Measurements from ENCODE around the gene HSPG2. TPM values are rescaled to one million over a fixed set of nuclear protein-coding genes. Genes with fewer than 3 reads are reported as not detected.
"Not testable (repeated sequence)": the region's sequence is repeated elsewhere in the genome, so short reads cannot be mapped to it uniquely, and the experiment has no call there.

HSPG2 gene
- total RNA-seq, result 100 to 1,000 TPM; 684 to 846 TPM

GRCh38 chr1:21937034-21937371 lies at the start of gene HSPG2:
Gene HSPG2, minus strand, starts transcription at chr1:21937310. Its CDS starts 93 bp downstream, at chr1:21937217.
- Histone ChIP-seq H3K4me3 (peak within 1 kb of the TSS; percentile 75), H3K36me3 (no peaks in the 10 kb centered on the region), H3K9me3 (no peaks in the 10 kb centered on the region), H3K27me3 (replicated peaks; ENCODE audit: insufficient read depth) (no peaks in the 10 kb centered on the region), H3K27ac (peak within 1 kb of the TSS; percentile 95 to 99), H3K4me1 (ENCODE audit: control insufficient read depth in 1 of 2, low read depth in 2 of 2) (peaks cover 31 to 83% of the 10 kb centered on the region in 2 donors)
- ATAC-seq (ENCODE audit: insufficient number of reproducible peaks, low FRiP score, low read depth) (no peak), DNase-seq (ENCODE audit: low spot score) (no peak)
- no peak for TF ChIP-seq CTCF (IDR thresholded peaks at IDR 0.05)

GRCh38 chr1:21986386-21986785 lies 49.3 kb upstream of the HSPG2 start:
- H3K27ac ChIP-seq; H3K27me3 ChIP-seq (replicated peaks; ENCODE audit: insufficient read depth); H3K4me3 ChIP-seq; H3K36me3 ChIP-seq; DNase-seq (ENCODE audit: low spot score); H3K9me3 ChIP-seq; H3K4me1 ChIP-seq (ENCODE audit: control insufficient read depth in 1 of 2, low read depth in 2 of 2); ATAC-seq (ENCODE audit: insufficient number of reproducible peaks, low FRiP score, low read depth): not testable (repeated sequence)

GRCh38 chr1:21985893-21986292 lies 48.8 kb upstream of the HSPG2 start:
- H3K36me3 ChIP-seq; ATAC-seq (ENCODE audit: insufficient number of reproducible peaks, low FRiP score, low read depth); H3K27me3 ChIP-seq (replicated peaks; ENCODE audit: insufficient read depth); H3K9me3 ChIP-seq; H3K4me3 ChIP-seq; H3K27ac ChIP-seq; H3K4me1 ChIP-seq (ENCODE audit: control insufficient read depth in 1 of 2, low read depth in 2 of 2); DNase-seq (ENCODE audit: low spot score): not testable (repeated sequence)

- DNase-seq (ENCODE audit: low spot score); H3K4me3 ChIP-seq; H3K27me3 ChIP-seq (replicated peaks; ENCODE audit: insufficient read depth); H3K9me3 ChIP-seq; H3K27ac ChIP-seq; H3K4me1 ChIP-seq (ENCODE audit: control insufficient read depth in 1 of 2, low read depth in 2 of 2); H3K36me3 ChIP-seq; ATAC-seq (ENCODE audit: insufficient number of reproducible peaks, low FRiP score, low read depth): not testable (repeated sequence)
Measured at GRCh38 chr1:21983539-21983938, 46.4 kb upstream of the HSPG2 start.

- H3K36me3 ChIP-seq; DNase-seq (ENCODE audit: low spot score); ATAC-seq (ENCODE audit: insufficient number of reproducible peaks, low FRiP score, low read depth); H3K4me3 ChIP-seq; H3K4me1 ChIP-seq (ENCODE audit: control insufficient read depth in 1 of 2, low read depth in 2 of 2); H3K27me3 ChIP-seq (replicated peaks; ENCODE audit: insufficient read depth); H3K27ac ChIP-seq; H3K9me3 ChIP-seq: not testable (repeated sequence)
Measured at GRCh38 chr1:21982122-21982521, 45.0 kb upstream of the HSPG2 start.

- H3K27me3 ChIP-seq (replicated peaks; ENCODE audit: insufficient read depth); H3K4me1 ChIP-seq (ENCODE audit: control insufficient read depth in 1 of 2, low read depth in 2 of 2); H3K27ac ChIP-seq; H3K9me3 ChIP-seq; H3K36me3 ChIP-seq; H3K4me3 ChIP-seq; DNase-seq (ENCODE audit: low spot score); ATAC-seq (ENCODE audit: insufficient number of reproducible peaks, low FRiP score, low read depth): not testable (repeated sequence)
Measured at GRCh38 chr1:21981253-21981652, 44.1 kb upstream of the HSPG2 start.

- H3K27me3 ChIP-seq (replicated peaks; ENCODE audit: insufficient read depth); H3K4me3 ChIP-seq; ATAC-seq (ENCODE audit: insufficient number of reproducible peaks, low FRiP score, low read depth); H3K4me1 ChIP-seq (ENCODE audit: control insufficient read depth in 1 of 2, low read depth in 2 of 2); H3K36me3 ChIP-seq; DNase-seq (ENCODE audit: low spot score); H3K9me3 ChIP-seq; H3K27ac ChIP-seq: not testable (repeated sequence)
Measured at GRCh38 chr1:21980515-21981220, 43.6 kb upstream of the HSPG2 start.

GRCh38 chr1:21978209-21978608 lies 41.1 kb upstream of the HSPG2 start:
- H3K36me3 ChIP-seq; ATAC-seq (ENCODE audit: insufficient number of reproducible peaks, low FRiP score, low read depth); H3K4me3 ChIP-seq; H3K27me3 ChIP-seq (replicated peaks; ENCODE audit: insufficient read depth); H3K9me3 ChIP-seq; H3K27ac ChIP-seq; DNase-seq (ENCODE audit: low spot score): not testable (repeated sequence)
- peaks cover 0 to 14% of the 10 kb centered on the region in 2 donors for H3K4me1 ChIP-seq (ENCODE audit: control insufficient read depth in 1 of 2, low read depth in 2 of 2)

GRCh38 chr1:21976703-21977239 lies 39.7 kb upstream of the HSPG2 start, which contains the start of gene CELA3B:
Gene CELA3B, plus strand, starts transcription at chr1:21977022. Its CDS starts 18 bp downstream, at chr1:21977040.
- H3K27ac ChIP-seq; H3K36me3 ChIP-seq; DNase-seq (ENCODE audit: low spot score); ATAC-seq (ENCODE audit: insufficient number of reproducible peaks, low FRiP score, low read depth); H3K27me3 ChIP-seq (replicated peaks; ENCODE audit: insufficient read depth); H3K9me3 ChIP-seq; H3K4me3 ChIP-seq: not testable (repeated sequence)
- peaks cover 0 to 14% of the 10 kb centered on the region in 2 donors for H3K4me1 ChIP-seq (ENCODE audit: control insufficient read depth in 1 of 2, low read depth in 2 of 2)

- H3K9me3 ChIP-seq; DNase-seq (ENCODE audit: low spot score); ATAC-seq (ENCODE audit: insufficient number of reproducible peaks, low FRiP score, low read depth); H3K36me3 ChIP-seq; H3K4me3 ChIP-seq; H3K27me3 ChIP-seq (replicated peaks; ENCODE audit: insufficient read depth); H3K27ac ChIP-seq: not testable (repeated sequence)
- peaks cover 0 to 14% of the 10 kb centered on the region in 2 donors for H3K4me1 ChIP-seq (ENCODE audit: control insufficient read depth in 1 of 2, low read depth in 2 of 2)
Measured at GRCh38 chr1:21975296-21975695, 38.2 kb upstream of the HSPG2 start.

- DNase-seq (ENCODE audit: low spot score); H3K4me3 ChIP-seq; H3K27me3 ChIP-seq (replicated peaks; ENCODE audit: insufficient read depth); ATAC-seq (ENCODE audit: insufficient number of reproducible peaks, low FRiP score, low read depth); H3K27ac ChIP-seq; H3K9me3 ChIP-seq; H3K36me3 ChIP-seq: not testable (repeated sequence)
- H3K4me1 ChIP-seq (ENCODE audit: control insufficient read depth in 1 of 2, low read depth in 2 of 2), result peaks cover 0 to 14% of the 10 kb centered on the region in 2 donors
Measured at GRCh38 chr1:21974699-21975098, 37.6 kb upstream of the HSPG2 start.

GRCh38 chr1:21973948-21974347 lies 36.8 kb upstream of the HSPG2 start:
- not testable (repeated sequence) for H3K9me3 ChIP-seq; H3K27ac ChIP-seq; H3K4me3 ChIP-seq; ATAC-seq (ENCODE audit: insufficient number of reproducible peaks, low FRiP score, low read depth); DNase-seq (ENCODE audit: low spot score); H3K27me3 ChIP-seq (replicated peaks; ENCODE audit: insufficient read depth); H3K36me3 ChIP-seq
- peaks cover 0 to 14% of the 10 kb centered on the region in 2 donors for H3K4me1 ChIP-seq (ENCODE audit: control insufficient read depth in 1 of 2, low read depth in 2 of 2)

All from thoracic aorta (tissue), 2 donors.